Colonic mucosa (tissue), 4 donors: ENCODE measurements around the gene ARHGAP22. TPM values are rescaled to one million over a fixed set of nuclear protein-coding genes. Genes with fewer than 3 reads are reported as not detected.

ENCODE experiments used
- DNase-seq: peaks from one replicate; pipeline ENCODE4 v3.0.0-alpha.2; 2020
- H3K27ac ChIP-seq: fragments of 200-600 bp; one replicate; pipeline ENCODE4 v1.8.0; 2021
- H3K27me3 ChIP-seq: fragments of 200-600 bp; one replicate; pipeline ENCODE4 v1.8.0; 2021
- H3K36me3 ChIP-seq: fragments of 200-600 bp; one replicate; pipeline ENCODE4 v1.8.0; 2021
- H3K4me1 ChIP-seq: fragments of 200-600 bp; one replicate; pipeline ENCODE4 v1.8.0; 2021; ENCODE audit warnings: mild to moderate bottlenecking
- H3K4me3 ChIP-seq: fragments of 200-600 bp; one replicate; pipeline ENCODE4 v1.8.0; 2021
- H3K9ac ChIP-seq, 2 donors: one replicate each; pipeline ENCODE4 v1.7.0; 2013; ENCODE audit warnings: control low read depth in 2 of 2, low read depth in 2 of 2, low read length in 2 of 2
- H3K9me3 ChIP-seq: fragments of 200-600 bp; one replicate; pipeline ENCODE4 v1.8.0; 2021
- intact Hi-C: fragments of 100-400 bp; cut with DNase I; formaldehyde crosslinking; loops from one replicate; pipeline ENCODE4 v1.14.1; 2022
- total RNA-seq, 2 donors: library from RNA; stranded (reverse); fragmentation: NEBNext Ultra II Directional in 1 of 2; extraction: Animal tissue kit (Norgen Biotek cat#: 25700) in 1 of 2; gene quantifications; one replicate each; pipeline ENCODE4 v1.2.1, GENCODE V29; 2021
- TF ChIP-seq, protein P1 (sequence below): fragments of 200-600 bp; IDR thresholded peaks from one replicate; pipeline ENCODE4 v1.8.0; 2022; ENCODE audit warnings: antibody characterized with exemption, mild to moderate bottlenecking
- donor health status: healthy.
- donor health status: DM: no; HTN: no; CAD: no.
- donor health status: DM: no; HTN: no; CAD: no.

ARHGAP22 gene
- total RNA-seq, 2 donors from 2014 or later: 0.86 to 1.6 TPM

- Histone ChIP-seq H3K4me1 (no peaks in the 10 kb centered on the region), H3K27me3 (no peaks in the 10 kb centered on the region), H3K4me3 (no peak overlapping the region), H3K27ac (no peak overlapping the region), H3K9ac (no peak overlapping the region), H3K9me3 (no peaks in the 10 kb centered on the region), H3K36me3 (no peaks in the 10 kb centered on the region)
- DNase-seq: no peak
- TF ChIP-seq, protein P1, sequence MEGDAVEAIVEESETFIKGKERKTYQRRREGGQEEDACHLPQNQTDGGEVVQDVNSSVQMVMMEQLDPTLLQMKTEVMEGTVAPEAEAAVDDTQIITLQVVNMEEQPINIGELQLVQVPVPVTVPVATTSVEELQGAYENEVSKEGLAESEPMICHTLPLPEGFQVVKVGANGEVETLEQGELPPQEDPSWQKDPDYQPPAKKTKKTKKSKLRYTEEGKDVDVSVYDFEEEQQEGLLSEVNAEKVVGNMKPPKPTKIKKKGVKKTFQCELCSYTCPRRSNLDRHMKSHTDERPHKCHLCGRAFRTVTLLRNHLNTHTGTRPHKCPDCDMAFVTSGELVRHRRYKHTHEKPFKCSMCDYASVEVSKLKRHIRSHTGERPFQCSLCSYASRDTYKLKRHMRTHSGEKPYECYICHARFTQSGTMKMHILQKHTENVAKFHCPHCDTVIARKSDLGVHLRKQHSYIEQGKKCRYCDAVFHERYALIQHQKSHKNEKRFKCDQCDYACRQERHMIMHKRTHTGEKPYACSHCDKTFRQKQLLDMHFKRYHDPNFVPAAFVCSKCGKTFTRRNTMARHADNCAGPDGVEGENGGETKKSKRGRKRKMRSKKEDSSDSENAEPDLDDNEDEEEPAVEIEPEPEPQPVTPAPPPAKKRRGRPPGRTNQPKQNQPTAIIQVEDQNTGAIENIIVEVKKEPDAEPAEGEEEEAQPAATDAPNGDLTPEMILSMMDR: no peak
- intact Hi-C loops: no loop called here
Measured at GRCh38 chr10:48623009-48623408, 18.1 kb upstream of the ARHGAP22 start.

DNA sequence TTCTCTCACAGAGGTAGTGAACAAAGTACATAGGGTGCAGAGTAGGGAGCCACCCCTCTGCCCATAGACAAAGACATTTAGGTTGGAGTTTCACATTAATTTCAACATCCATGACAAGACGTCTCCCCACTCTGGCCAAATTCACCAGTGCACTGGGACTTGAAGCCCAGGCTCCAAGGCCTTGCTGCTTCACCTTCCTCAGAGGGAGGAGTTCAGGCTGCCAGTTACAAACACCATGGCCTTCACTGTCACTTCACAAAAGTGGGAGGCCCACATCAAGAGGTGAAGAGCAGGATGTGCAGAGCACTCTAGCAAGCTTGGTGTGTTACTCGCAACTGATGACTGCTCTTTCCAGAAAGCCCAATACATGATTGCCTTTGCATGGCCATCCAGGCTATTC lies 15.8 kb upstream of the ARHGAP22 start:
- Histone ChIP-seq H3K9ac (no peak overlapping the region), H3K9me3 (no peaks in the 10 kb centered on the region), H3K27ac (no peak overlapping the region), H3K36me3 (no peaks in the 10 kb centered on the region), H3K27me3 (no peaks in the 10 kb centered on the region), H3K4me1 (no peaks in the 10 kb centered on the region), H3K4me3 (no peak overlapping the region)
- no peak for DNase-seq
- intact Hi-C loops: no loop called here
- TF ChIP-seq, protein P1: no peak

DNA sequence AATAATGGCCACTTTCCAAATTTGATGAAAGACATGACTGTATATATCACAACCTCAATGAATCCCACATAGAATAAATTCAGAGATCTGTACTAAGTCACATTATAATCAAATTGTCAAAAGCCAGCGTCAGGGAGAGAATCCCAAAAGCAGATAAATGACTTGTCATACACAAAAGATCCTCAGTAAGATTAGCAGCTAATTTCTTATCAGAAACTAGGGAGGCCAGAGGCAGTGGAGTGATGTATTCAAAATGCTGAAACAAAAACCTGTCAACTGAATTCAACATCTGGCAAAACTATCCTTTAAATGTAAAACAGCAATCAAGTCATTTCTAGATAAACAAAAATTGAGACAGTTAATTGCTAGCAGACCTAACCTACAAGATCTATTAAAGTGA lies 11.6 kb upstream of the ARHGAP22 start:
- DNase-seq: no peak
- no peak overlapping the region for H3K4me3 ChIP-seq
- no peaks in the 10 kb centered on the region for H3K4me1 ChIP-seq
- H3K27ac ChIP-seq: no peak overlapping the region
- no peak overlapping the region for H3K9ac ChIP-seq
- intact Hi-C loops: no loop called here
- no peaks in the 10 kb centered on the region for H3K36me3 ChIP-seq
- TF ChIP-seq, protein P1: no peak
- H3K27me3 ChIP-seq: no peaks in the 10 kb centered on the region
- H3K9me3 ChIP-seq: no peaks in the 10 kb centered on the region

DNA sequence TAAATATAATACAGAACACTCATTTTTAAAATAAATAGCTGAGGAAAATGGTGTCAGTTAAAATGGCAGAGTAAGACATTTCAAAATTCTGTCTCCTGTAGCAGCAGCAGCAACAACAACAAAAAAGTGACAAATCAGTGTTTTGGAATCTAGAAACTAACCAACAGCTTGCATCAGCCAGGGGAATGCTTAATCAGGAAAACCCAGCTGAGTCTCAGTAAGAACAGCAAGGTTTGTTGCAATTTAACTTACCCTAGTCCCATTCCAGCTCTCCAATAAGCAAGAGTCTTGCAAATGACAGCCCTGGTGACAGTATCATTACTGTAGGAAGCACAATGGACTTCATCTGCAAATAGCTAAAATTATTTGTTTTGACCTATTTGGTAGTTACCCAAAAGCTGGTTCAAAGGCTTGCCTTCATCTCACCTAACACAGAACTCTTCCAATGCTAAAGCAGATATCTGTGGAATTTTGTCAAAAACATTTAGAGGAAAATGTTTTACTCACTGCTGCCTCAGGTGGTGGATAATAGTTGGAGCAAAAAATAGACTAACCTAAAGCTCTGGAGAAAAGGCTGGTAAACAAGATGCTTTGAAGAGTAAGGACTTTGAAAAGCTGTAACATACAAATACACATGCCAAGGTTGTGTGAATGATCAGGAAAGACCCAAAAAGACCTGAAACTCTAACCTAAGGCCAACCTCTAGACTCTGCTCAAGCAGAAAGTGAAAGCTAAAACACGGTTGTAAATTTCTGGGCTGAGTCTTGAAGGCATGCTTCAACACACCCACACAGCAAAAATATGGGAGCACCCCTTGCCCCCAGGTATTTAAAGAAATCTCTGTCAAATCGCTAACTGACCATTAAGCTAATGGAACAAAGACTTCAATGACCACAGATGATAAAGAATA lies 9.9 kb upstream of the ARHGAP22 start:
- Histone ChIP-seq H3K4me3 (no peak overlapping the region), H3K36me3 (no peaks in the 10 kb centered on the region), H3K9me3 (no peaks in the 10 kb centered on the region), H3K4me1 (no peaks in the 10 kb centered on the region), H3K9ac (no peak overlapping the region), H3K27ac (no peak overlapping the region), H3K27me3 (no peaks in the 10 kb centered on the region)
- DNase-seq: peak; percentile 7
- intact Hi-C loops: no loop called here
- TF ChIP-seq, protein P1: no peak

GRCh38 chr10:48613016-48613415 lies 8.1 kb upstream of the ARHGAP22 start:
- no peak overlapping the region for H3K4me3 ChIP-seq
- H3K9ac ChIP-seq: no peak overlapping the region
- TF ChIP-seq, protein P1: no peak
- H3K4me1 ChIP-seq: no peaks in the 10 kb centered on the region
- H3K27ac ChIP-seq: no peak overlapping the region
- peak; percentile 1 for DNase-seq
- H3K27me3 ChIP-seq: no peaks in the 10 kb centered on the region
- no peaks in the 10 kb centered on the region for H3K9me3 ChIP-seq
- no peaks in the 10 kb centered on the region for H3K36me3 ChIP-seq
- intact Hi-C loops: no loop called here
